Upper lobe of left lung (tissue), 4 donors: Measurements from ENCODE around the gene CTSS.

Source experiments
- CTCF ChIP-seq, 6 experiments: fragments of 450-650 bp in 4 of 6; fragments of 200-600 bp in 2 of 6; sonication (generic) in 2 of 6; IDR thresholded peaks; one replicate each; pipeline ENCODE4 v1.5.1; 2016 to 2019; ENCODE audit warnings: antibody characterized with exemption in 6 of 6
- EP300 ChIP-seq, 4 donors: sonication (generic); formaldehyde crosslinking; IDR thresholded peaks; one replicate each; pipeline ENCODE4 v1.5.1; 2017; ENCODE audit warnings: antibody characterized with exemption in 4 of 4, control low read depth in 2 of 4
- POLR2AphosphoS5 ChIP-seq, 2 donors: sonication (generic); formaldehyde crosslinking; IDR thresholded peaks; one replicate each; pipeline ENCODE4 v1.5.1; 2017; ENCODE audit warnings: antibody characterized with exemption in 2 of 2

DNA sequence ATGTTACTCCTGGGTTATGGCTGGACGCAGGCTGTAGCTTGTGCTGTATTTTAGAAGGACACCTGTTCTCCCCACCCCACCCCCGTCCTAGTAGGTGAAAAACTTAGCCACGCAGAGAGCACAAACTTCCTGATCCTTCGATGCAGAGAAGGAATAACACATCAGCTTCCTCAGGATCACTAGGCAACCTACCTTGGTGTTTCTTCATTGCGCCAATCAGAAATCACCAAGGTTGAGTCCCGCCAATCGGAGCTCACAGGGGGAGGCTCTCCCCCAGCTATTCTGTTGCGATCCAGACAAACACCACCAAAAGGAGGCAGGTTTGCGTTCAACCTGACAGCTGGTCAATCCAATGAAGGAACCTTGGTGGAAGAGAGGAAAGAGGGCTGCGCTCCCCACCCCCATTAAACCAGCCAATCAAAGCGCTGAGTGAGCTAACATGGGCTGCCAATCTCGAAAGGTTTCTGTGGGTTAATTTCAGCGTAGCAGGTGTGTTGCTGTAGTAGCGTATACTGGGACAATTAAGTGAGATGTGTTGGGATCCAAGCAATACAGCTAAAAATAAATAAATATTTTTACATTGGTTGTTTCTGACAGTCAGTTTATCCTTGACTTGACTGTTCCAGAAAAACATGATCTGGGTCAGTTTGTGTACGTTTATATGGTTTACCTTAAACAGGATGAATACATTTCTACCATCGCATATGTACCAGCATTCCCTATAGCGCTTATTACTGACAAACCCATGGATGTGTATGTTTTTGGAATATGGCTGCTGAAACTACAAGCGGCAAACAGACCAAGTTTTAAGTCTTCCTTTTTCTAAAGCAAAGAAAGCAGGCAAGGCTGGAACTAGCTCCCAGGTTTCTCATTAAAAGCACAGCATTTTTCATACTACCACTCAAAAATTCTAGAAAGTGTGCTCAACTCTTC lies 68.3 kb downstream of the CTSS start, which contains the start of gene GOLPH3L:
- TF ChIP-seq POLR2AphosphoS5 (IDR thresholded peaks at IDR 0.05) (peak; percentile 68 to 72), CTCF (IDR thresholded peaks at IDR 0.05) (peak in 2 of 6 experiments; percentile 15 to 22), EP300 (IDR thresholded peaks at IDR 0.05) (no peak)
